ENCODE data around the gene CSTA. TPM values are rescaled to one million over a fixed set of nuclear protein-coding genes. Genes with fewer than 3 reads are reported as not detected.

The CSTA gene
- total RNA-seq: not detected in 2 replicates

DNA sequence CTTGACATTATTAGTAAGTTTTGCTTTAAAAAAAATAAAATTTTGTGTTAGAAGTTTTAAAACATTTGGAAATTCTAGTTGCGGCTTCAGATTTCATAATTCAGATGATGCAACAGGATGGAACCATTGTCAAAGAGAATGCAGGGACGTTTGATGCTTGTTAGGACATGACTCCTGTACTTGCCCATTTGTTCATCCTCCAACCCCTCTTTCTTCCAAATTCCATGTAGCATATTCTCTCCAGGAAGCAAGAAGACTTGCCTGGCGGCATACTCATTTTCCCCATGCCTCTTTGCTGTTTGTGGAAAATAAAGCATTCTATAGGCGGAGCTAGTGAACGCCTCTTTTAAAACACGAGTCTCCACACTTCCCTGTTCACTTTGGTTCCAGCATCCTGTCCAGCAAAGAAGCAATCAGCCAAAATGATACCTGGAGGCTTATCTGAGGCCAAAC is at the start of gene CSTA:
Gene CSTA, plus strand, starts transcription at position 378 of the 453 bp plus-strand sequence. Its CDS starts 45 bp downstream, at position 423.
- Histone ChIP-seq H3K27me3 (ENCODE audit: control insufficient read depth, insufficient read depth, low read length) (no peaks in the 10 kb centered on the region), H3K4me3 (ENCODE audit: low read depth, low read length) (no peak within 1 kb of the TSS), H3K36me3 (ENCODE audit: control insufficient read depth, insufficient read depth, low read length) (no peaks in the 10 kb centered on the region)
- no peak for DNase-seq (ENCODE audit: low read depth)
- TF ChIP-seq CTCF (IDR thresholded peaks at IDR 0.05; ENCODE audit: insufficient read depth, low read length, poor library complexity, severe bottlenecking): no peak

GRCh38 chr3:122281891-122282290 is 43.2 kb upstream of the CSTA start:
- TF ChIP-seq CTCF (IDR thresholded peaks at IDR 0.05; ENCODE audit: insufficient read depth, low read length, poor library complexity, severe bottlenecking): no peak
- Histone ChIP-seq H3K36me3 (ENCODE audit: control insufficient read depth, insufficient read depth, low read length) (no peaks in the 10 kb centered on the region), H3K27me3 (ENCODE audit: control insufficient read depth, insufficient read depth, low read length) (no peaks in the 10 kb centered on the region), H3K4me3 (ENCODE audit: low read depth, low read length) (no peak overlapping the region)
- DNase-seq (ENCODE audit: low read depth): no peak

DNA sequence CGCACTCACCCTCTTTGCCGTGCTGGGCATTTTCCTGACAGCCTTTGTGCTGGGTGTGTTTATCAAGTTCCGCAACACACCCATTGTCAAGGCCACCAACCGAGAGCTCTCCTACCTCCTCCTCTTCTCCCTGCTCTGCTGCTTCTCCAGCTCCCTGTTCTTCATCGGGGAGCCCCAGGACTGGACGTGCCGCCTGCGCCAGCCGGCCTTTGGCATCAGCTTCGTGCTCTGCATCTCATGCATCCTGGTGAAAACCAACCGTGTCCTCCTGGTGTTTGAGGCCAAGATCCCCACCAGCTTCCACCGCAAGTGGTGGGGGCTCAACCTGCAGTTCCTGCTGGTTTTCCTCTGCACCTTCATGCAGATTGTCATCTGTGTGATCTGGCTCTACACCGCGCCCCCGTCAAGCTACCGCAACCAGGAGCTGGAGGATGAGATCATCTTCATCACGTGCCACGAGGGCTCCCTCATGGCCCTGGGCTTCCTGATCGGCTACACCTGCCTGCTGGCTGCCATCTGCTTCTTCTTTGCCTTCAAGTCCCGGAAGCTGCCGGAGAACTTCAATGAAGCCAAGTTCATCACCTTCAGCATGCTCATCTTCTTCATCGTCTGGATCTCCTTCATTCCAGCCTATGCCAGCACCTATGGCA is 41.1 kb upstream of the CSTA start:
- no peak for TF ChIP-seq CTCF (IDR thresholded peaks at IDR 0.05; ENCODE audit: insufficient read depth, low read length, poor library complexity, severe bottlenecking)
- Histone ChIP-seq H3K27me3 (ENCODE audit: control insufficient read depth, insufficient read depth, low read length) (no peaks in the 10 kb centered on the region), H3K36me3 (ENCODE audit: control insufficient read depth, insufficient read depth, low read length) (no peaks in the 10 kb centered on the region), H3K4me3 (ENCODE audit: low read depth, low read length) (no peak overlapping the region)
- no peak for DNase-seq (ENCODE audit: low read depth)

DNA sequence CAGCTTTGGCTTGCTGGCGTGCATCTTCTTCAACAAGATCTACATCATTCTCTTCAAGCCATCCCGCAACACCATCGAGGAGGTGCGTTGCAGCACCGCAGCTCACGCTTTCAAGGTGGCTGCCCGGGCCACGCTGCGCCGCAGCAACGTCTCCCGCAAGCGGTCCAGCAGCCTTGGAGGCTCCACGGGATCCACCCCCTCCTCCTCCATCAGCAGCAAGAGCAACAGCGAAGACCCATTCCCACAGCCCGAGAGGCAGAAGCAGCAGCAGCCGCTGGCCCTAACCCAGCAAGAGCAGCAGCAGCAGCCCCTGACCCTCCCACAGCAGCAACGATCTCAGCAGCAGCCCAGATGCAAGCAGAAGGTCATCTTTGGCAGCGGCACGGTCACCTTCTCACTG is 40.6 kb upstream of the CSTA start:
- Histone ChIP-seq H3K27me3 (ENCODE audit: control insufficient read depth, insufficient read depth, low read length) (no peaks in the 10 kb centered on the region), H3K4me3 (ENCODE audit: low read depth, low read length) (no peak overlapping the region), H3K36me3 (ENCODE audit: control insufficient read depth, insufficient read depth, low read length) (no peaks in the 10 kb centered on the region)
- TF ChIP-seq CTCF (IDR thresholded peaks at IDR 0.05; ENCODE audit: insufficient read depth, low read length, poor library complexity, severe bottlenecking): no peak
- DNase-seq (ENCODE audit: low read depth): no peak

DNA sequence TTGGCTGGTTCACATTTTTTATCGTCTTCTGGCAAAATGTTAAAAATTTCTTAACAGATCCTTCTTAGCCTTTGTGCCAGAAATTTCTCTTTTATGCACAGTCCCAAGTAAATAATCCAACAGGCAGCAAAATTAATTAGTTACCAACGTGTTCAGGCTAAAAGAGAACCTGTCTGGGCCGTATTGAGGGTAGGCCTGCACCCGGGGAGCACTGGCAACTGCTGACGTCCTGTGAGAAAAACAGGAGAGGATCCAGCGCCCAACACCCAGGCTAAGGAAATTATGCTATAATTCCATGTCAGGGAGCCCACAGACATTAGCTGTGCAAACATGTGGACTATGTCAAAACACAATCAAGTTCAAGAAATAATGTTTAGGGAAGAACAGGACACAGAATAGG is 30.7 kb upstream of the CSTA start:
- no peak for DNase-seq (ENCODE audit: low read depth)
- Histone ChIP-seq H3K4me3 (ENCODE audit: low read depth, low read length) (no peak overlapping the region), H3K27me3 (ENCODE audit: control insufficient read depth, insufficient read depth, low read length) (no peaks in the 10 kb centered on the region), H3K36me3 (ENCODE audit: control insufficient read depth, insufficient read depth, low read length) (no peaks in the 10 kb centered on the region)
- no peak for TF ChIP-seq CTCF (IDR thresholded peaks at IDR 0.05; ENCODE audit: insufficient read depth, low read length, poor library complexity, severe bottlenecking)
